GM12875 (cell line): ENCODE results near the gene GNG10.

Experiments used
- H3K4me3 ChIP-seq: one replicate; pipeline ENCODE4 v1.5.1; 2011; ENCODE audit warnings: low read depth, low read length, control low read depth
- CTCF ChIP-seq: IDR thresholded peaks from 2 replicates; pipeline ENCODE4 v1.5.1; 2011; ENCODE audit warnings: low read depth, mild to moderate bottlenecking, control low read depth, inconsistent platforms, low read length, moderate library complexity, borderline replicate concordance; ENCODE audit not compliant: insufficient read depth

Gene GNG10

DNA sequence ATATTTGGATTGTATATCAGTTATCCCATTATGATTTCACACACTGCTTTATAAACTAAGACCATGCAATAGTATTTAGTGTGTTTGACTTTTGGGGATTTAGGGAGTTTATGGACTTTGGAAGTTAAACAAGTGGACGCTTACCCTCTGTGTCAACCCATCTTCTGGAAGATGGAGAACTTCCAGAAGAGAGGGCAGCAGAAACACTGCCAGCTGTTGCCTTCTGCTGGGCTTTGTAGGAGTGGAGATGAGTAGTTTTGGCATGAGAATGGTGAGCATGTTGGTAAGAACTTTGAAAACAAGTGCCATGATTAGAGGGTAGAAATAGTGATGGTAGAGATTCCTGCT, 28.0 kb upstream of the GNG10 start:
- TF ChIP-seq CTCF, result no peak
- no peak overlapping the region for H3K4me3 ChIP-seq

- H3K4me3 ChIP-seq, result no peak overlapping the region
- no peak for TF ChIP-seq CTCF
These were observed 26.5 kb upstream of the GNG10 start for GRCh38 chr9:111634860-111635259.

DNA sequence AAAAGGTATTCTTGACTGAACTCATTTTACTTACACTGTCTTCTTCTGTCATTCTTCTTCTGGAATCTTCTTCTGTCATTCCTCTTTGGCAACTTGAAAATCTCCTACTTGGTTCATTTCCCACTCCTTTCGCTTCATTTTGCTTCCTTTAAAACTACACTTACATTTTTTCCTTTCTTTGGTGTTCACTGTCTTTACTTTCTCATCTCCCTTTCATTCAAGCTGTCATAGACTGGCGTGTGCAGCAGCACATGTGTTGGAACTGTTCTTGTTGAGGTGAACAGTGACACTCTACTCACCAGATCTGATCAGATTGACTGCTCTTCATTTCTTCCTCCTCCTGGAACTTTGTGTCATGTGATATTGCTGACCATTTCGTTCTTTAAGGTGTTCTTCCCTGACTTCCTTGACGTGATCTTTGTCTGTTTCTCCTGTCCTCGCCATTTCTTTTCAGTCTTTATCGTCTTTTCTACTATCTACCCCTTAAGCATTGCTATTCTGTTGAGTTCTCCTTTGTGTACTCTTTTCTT, 23.9 kb upstream of the GNG10 start:
- no peak overlapping the region for H3K4me3 ChIP-seq
- no peak for TF ChIP-seq CTCF

- no peak overlapping the region for H3K4me3 ChIP-seq
- no peak for TF ChIP-seq CTCF
These were observed 17.1 kb upstream of the GNG10 start for GRCh38 chr9:111644195-111644772.

- TF ChIP-seq CTCF, result no peak
- H3K4me3 ChIP-seq, result no peak overlapping the region
These were observed 15.6 kb upstream of the GNG10 start for GRCh38 chr9:111645806-111646205.

DNA sequence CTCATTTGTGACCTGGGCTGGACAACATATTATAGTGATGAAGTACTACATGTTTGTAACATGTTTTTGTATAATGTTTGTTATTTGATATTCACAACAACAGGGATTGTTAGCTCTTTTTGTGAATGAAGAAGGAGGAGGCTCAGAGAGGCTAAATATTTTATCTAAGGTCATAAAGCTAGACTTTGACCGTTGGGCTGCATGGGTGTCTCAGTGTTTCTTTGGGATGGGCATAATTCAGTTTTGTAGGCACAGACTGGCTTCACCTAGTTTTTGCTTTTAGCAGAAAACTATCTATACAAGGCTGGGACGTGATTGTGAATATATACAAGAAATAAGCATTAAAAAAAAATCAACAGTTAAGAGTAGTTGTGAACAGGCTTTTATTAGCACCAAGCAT, 15.0 kb upstream of the GNG10 start:
- no peak for TF ChIP-seq CTCF
- no peak overlapping the region for H3K4me3 ChIP-seq

- TF ChIP-seq CTCF, result no peak
- no peak overlapping the region for H3K4me3 ChIP-seq
These were observed 13.3 kb upstream of the GNG10 start for GRCh38 chr9:111648066-111648465.
